Left colon (tissue), 2 donors: Measurements from ENCODE around the gene IL4I1. TPM values are rescaled to one million over a fixed set of nuclear protein-coding genes. Genes with fewer than 3 reads are reported as not detected.
"Not testable (repeated sequence)": the region's sequence is repeated elsewhere in the genome, so short reads cannot be mapped to it uniquely, and the experiment has no call there.

ENCODE experiments used
- ATAC-seq: fragments of 200-7000 bp; cut with Tn5 transposase; one replicate; pipeline ENCODE4 v1.9.1; 2020; ENCODE audit warnings: mild to moderate bottlenecking, moderate library complexity
- DNase-seq, 2 donors: peaks; one replicate each; pipeline ENCODE4 v3.0.0-alpha.2; 2020
- intact Hi-C, 2 donors: fragments of 100-400 bp; cut with DNase I in 1 of 2; cut with micrococcal nuclease in 1 of 2; formaldehyde crosslinking; loops; one replicate each; pipeline versions ENCODE4 v1.11.2 to v1.14.0; 2022; cut with DNase I, micrococcal nuclease
- total RNA-seq, 2 donors: library from RNA; stranded (reverse); fragmentation: NEBNext Ultra II Directional; extraction: Animal tissue kit (Norgen Biotek cat#: 25700); gene quantifications; one replicate each; pipeline ENCODE4 v1.2.1, GENCODE V29; 2021
- donor health status: DM: no; HTN: no; CAD: no.
- donor health status: DM: yes; HTN: yes; CAD: no.

Gene IL4I1
- total RNA-seq, 2 donors from 2014 or later, result 0.67 to 1.3 TPM

DNA sequence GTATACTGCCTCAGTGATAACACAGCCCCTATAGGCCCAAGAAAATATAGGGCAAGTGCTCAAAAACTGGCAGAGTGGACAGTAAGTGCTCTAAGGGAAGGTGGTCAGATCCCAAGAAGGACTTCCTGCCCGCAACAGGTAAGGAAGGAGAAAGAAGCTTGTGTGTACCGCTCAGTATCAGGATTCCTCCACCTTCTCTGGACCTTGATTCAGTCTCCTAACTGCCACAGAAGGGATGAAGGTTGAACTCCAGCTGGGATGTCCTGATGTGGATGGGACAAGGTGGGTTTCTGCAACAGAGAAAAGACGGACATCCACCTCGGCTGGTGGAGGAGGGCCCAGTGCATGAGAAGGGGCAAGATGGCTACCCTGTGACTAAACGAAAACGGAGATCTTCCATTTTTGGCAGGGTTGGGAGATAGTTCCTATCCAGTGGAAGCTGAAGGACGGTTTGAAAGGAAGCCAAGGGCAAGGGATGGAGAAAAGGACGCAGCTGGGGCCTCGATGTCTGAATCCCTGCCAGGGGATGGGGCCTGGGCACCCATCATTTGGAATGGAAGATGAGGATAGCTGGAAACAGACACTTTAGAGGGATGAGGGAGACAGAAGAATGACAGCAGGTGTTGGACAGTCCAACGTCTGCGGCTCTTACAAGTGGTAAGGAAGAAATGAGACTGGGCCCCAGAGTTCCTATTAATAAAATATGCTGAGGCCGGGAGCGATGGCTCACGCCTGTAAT, 31.0 kb upstream of the IL4I1 start:
- DNase-seq, result no peak
- ATAC-seq, result no peak
- intact Hi-C loops, result no loop called here

DNA sequence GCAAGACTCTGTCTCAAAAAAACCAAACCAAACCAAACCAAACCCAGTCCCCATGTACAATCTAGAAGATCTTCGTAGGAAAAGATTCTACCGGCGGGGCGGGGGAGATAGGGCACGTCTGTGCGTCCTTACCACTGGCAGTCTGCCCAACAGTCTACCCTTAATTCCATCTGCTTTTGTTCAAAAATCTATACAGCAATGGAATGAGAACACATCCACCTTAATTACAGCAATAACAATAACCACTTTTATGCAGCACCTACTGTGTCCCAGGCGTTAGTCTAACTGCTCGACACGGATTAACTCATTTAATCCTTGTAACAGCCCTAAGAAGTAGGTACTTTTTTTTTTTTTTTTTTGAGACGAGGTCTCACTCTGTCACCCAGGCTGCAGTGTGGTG, 29.8 kb upstream of the IL4I1 start:
- intact Hi-C loops, result no loop called here
- ATAC-seq, result no peak
- DNase-seq, result no peak

DNA sequence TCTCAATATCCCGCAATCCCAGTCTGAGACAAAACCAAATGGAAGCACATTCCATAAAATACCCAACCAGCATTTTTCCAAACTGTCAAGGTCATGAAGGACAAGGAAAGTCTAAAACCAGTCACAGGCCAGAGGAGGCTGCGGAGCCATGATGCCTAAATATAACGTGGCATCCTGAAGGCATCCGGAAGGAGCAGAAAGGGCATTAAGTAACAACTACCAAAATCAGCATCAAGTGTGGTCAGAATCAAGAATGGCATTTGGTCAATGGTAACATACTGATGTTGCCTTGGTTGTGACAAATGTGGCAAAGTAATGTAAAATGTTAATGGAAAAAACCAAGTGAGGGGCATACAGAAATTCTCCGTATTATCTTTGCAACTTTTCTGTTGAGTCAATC, 28.8 kb upstream of the IL4I1 start:
- ATAC-seq, result no peak
- intact Hi-C loops, result no loop called here

DNA sequence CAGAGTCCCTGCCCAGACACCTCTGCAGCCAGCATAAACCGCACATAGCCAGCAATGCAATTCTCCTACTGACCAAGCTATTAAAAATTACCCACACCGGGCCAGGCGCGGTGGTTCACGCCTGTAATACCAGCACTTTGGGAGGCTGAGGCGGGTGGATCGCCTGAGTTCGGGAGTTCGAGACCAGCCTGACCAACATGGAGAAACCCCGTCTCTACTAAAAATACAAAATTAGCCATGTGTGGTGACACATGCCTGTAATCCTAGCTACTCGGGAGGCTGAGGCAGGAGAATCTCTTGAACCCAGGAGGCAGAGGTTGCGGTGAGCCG, 28.2 kb upstream of the IL4I1 start:
- intact Hi-C loops, result not testable (repeated sequence)

More for the DNA sequence above, 28.8 kb upstream of the IL4I1 start:
- no peak for DNase-seq

DNA sequence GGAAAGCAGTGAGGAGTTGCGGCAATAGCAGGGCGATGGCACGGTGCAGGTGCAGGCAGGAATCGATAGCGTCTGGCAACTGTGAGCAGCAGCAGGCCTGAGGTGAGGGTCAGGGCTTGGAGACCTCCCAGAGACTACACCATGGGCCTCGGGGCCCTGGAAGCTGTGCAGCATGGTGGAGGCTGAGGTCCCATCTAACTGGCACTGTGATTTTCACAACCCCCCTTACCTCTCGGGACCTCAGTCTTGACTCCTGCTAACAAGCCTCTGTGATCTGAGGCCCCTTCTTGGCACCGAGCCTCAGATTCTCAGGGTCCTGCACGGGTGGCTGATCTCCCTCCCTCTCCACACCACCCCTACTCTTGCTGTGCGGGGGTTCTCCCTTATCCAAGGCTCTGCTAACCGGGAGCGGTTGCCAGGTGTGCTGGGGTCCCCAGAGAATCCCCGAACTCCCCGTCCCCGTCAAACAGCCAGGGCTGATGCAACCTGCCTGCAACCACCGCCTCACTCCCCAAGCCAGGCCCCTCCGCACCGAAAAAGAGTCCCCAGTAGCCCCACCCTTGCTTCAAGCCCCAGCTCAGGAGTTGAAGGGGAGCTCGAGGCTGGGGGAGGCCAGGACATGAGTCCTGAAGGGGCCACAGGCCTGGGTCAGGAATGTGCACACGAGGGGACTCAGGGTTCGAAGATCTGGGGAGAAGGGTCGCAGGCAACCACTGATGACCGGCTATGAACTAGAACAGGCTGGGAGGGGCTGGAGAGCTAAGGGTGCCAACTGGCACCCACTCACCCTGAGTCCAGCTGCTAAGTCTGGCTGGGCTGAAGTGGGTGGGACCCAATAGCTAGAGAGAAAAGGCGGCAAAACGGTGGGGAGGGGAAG, 27.6 kb upstream of the IL4I1 start:
- intact Hi-C loops, result no loop called here
- no peak for ATAC-seq
- no peak for DNase-seq

More for the DNA sequence above, 28.2 kb upstream of the IL4I1 start:
- not testable (repeated sequence) for ATAC-seq, DNase-seq

DNA sequence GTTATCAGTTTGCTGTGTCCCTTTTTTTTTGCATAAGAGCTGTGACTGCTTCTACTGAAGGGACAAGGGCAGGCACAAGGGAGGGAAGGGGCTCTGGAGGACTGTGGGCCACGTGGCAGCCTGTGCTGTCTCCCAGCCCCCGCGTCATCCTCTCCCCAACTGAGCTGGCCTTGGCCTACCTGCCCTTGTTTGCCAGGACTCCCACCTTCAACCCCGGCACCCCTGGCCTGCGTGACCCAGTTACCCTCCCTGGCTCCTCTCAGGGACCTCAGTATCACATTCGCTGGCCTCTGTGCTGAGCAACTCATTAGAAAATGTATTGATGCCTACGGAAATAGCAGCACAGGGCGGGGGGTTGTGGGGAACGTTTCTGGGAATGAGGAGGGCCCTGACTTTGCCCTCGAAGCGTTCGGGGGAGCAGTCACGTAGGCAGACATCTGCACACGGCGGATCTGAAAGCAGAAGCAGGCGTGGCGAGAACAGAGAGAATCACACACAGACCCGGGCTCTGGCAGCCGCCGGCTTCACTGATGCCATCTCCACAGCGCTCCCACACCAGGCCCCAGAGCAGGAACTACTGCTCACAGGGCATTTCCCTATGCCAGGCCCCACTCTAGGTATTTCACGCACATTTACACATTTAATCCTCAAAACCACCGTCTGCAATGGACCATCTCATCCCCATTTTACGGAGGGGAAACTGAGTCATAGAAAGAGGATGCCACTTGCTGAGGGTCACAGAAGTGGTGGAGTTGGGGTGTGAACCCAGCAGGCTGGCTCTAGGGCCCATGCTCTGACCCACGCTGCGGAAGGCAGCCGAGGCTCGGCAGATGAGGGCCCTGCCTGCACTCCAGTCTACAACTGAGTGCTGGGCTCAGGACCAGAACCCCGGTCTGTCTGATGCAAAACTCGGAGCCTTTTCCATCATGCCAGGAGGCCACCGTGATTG, 26.6 kb upstream of the IL4I1 start:
- intact Hi-C loops, result no loop called here
- ATAC-seq (no peak), DNase-seq (no peak)

DNA sequence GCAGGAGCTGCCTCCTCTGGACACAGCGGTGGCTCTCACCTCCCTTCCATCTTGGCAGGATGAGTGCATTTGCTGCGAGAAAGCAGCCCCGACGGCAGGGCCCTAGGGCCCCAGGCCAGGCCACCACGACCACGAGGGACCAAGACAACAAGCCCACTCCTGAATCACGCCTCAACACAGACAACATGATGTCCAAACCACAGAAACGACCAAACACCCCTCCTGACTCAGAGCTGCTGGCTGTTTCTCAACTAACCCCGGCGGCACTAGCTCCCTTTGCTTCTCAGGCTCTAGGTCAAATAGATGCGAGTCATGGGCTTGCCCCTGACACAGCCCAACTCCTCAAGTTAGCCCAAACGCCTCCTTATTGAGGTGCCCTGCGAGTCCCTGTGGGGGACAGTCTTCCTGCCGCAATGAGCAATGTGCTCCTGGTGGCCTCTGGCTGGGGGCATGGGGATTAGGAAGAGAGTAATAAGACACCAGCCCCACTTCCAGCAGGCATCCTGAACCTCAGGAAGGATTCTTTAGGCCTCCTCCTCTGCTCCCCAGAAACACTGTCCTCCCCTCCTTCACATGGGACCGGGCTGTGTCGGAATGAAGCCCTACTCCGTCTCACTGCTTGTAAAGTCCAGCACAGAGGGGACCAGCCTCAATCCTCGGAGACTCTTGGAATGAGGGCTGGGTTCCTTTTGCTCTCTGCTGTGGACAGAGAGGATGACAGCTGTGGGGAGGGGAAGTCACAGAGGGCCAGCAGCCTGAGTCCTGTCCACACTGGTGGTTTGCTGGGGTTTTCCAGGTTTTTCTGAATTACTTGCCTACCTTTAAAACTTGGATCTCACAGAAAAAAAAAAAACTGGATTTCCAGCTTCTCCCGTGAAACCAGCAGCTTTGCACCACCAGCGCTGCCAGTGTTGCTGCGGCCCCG, 25.4 kb upstream of the IL4I1 start:
- ATAC-seq (no peak), DNase-seq (no peak)
- intact Hi-C loops, result no loop called here

DNA sequence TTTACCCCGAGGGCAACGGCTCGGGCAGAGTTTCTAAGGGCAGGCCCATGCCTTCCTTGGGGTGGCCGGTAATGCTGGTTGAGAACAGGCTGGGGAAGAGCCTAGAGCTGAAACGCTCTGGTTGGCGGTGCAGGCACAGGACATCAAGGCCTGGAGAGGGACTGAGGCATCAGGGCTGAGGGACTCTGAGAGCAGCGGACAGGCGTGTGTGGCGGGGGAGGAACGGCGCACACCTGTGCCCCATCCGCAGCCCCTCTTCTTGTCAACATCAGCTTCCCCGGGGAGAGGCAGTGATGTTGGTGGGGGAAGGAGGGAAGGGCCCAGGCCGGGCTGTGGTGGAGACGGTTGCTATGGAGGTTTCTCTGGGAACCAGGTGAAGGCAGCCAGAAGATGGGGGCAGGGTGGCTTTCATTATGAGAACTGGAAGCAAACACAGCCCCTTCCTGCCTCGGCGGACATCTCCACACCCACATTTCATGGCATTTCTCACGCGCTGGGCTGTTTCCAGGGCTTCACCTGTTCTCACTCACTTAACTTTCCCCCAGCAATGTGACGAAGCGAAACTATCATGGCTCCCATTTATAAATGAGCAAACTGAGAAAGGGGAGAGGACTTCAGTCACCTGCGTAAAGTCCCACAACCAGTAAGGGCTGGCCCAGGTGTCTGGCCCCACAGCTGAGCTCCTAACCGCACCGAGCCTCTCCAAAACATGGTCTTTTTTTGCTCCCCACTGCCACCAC, 24.1 kb upstream of the IL4I1 start:
- peak; percentile 10 for ATAC-seq
- no peak for DNase-seq
- intact Hi-C loops, result no loop called here

DNA sequence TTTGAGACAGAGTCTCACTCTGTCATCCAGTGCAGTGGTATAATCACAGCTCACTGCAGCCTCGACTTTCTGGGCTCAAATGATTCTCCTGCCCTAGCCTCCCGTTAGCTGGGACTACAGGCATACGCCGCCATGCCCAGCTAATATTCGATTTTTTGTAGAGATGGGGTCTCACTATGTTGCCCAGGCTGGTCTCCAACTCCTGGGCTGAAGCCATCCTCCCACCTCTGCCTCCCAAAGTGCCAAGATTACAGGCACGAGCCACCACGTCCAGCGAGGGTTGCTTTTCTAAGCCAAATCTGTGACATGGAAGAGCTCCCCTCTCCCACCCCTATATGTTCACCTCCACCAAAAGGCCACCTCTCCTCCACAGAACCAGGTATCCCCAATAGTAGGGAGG, 21.4 kb upstream of the IL4I1 start:
- DNase-seq, result no peak
- ATAC-seq, result no peak
- intact Hi-C loops, result no loop called here

DNA sequence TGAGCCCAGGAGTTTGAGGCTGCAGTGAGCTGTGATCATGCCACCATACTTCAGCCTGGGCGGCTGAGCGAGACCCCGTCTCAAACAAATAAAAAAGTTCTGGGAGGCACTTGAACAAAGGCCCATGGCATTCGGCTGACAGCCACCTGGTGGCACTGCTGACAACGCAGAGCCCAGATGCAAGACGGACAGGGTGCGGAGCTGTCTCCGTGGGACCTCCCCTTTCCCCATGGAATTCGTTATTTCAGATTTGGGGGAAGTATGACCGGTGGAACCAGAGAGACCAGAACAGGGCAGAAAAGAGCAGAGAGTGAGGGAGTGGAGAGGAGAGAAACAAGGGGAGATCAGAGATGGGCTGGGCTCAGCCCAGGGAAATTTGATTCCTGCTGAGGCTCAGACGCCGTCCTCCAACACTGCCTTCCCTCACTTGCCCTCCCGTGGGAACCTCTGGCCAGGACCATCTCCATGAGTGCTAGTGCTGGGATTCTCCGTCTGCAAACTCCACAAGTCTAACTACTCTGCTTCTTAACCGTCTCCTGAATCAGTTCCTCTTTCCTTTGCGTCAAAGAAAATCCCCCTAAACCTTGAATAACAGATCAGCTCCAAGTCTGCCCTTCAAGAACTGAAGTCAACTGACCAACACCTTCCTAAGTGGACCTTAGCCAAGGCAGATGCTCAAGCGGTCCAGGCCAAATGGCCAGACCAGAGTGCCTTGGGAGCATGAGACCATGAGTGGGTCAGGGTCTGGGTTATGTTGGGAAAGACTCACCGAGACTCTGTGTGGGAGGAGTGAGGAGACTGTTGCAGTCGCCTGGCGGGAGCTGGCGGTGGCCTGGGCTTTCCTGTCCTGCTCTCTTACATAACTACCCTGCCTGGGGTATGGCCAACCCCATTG, 20.4 kb upstream of the IL4I1 start:
- ATAC-seq (peak; percentile 22), DNase-seq (no peak)
- intact Hi-C loops, result no loop called here

DNA sequence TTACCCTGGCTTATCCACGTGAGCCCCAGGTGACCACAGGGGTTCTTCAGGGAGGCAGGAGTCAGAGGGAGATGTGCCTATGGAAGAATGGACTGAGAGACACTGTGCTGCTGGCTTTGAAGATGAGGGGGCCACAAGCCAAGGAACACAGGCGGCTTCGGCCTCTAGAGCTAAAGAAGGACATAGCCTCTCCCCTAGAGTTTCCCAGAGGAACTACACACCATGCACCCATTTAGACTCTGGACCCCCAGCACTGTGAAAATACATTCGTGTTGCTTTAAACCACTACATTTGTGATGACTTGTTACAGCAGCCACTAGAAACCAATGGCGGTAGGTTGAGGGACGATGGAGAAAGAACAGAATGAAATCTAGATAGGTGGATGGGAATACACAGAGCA, 18.6 kb upstream of the IL4I1 start:
- ATAC-seq (no peak), DNase-seq (no peak)
- intact Hi-C loops, result no loop called here

DNA sequence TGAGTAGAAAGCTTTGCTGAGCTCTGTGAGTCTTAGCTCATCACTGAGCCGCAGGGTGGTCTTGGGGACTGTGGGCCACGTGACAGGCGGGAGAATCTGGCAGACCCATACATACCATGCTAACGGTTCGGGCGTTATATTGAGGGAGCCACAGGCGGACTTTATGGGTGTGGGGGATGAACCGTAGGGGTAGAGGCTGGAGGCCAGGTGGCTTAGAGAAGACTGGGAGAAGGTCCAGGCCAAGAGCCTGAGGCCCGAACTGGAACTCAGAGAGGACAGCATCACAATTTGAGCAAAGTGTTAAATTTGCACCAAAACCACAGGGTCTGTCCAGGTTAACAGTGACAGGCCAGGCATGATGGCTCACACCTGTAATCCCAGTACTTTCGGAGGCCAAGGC, 17.0 kb upstream of the IL4I1 start:
- DNase-seq (no peak), ATAC-seq (no peak)
- intact Hi-C loops, result no loop called here

DNA sequence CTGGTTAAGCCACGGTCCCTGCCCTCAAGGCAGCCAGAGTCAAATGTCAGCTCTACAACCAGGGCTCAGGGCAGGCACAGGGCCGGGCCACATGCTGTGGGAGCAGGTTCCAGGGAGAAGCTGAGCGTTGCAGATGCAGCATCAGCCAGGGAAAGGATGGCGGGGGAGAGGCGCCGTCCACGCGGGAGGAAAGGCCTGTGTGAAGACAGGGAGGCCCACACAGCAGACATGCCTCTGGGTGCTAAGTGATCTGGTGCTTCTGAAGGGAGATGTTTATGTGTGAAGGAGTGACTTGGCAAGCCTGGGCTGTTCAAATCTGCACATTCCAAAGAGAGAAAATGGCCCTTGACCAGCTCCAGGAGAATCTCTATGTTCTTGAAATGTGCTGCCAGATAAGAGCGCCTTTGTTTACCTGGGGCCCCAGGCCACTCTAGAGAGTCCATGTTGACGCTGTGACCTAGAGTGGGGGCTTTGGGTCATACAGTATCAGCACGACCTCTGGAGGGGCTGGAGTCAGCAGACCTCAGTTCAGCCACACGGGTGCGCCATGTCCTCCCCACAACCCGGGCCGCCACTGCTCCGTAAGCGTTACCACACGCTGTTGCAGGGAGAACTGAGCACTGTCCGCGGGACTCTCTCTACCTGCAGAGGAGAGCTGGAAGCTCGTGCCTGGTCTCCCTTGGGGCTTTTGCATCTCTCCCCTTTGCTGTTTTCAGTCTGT, 16.4 kb upstream of the IL4I1 start:
- ATAC-seq (no peak), DNase-seq (no peak)
- intact Hi-C loops, result no loop called here

DNA sequence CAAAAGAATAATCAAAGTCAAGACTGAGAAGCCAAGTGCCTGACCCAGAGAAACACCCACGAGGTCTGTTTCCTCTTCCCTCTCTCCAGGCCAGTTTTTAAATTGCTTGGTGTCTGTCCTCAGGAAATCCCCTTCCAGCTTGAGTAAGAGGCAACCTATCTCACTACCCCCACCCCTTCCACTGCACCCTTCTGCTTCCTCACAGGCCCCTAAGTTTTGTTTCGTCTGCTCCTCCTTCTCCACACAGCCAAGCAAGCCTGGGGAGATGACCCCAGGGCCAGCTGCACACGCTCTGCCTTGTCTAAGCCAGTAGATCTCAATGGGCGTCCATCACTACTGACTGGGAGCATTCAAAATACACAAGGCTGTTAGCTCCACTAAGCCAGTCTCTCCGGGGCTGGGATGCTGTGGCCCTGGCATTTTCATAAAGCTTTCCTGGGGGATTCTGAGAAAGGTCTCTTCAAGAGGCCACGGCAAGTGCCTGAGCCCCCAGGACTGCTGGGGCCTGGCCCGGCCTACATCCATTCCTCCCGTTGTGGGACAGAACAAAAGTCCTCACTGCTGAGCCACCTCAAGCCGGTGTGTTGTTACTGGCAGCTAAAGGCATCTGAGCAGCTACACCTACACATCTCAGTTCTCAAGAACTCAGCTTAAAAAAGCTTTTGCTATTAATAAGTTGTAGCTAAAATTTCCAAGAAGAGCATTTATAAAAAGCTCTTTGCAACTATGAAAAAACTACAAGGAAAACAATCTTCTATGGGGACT, 14.9 kb upstream of the IL4I1 start:
- no peak for DNase-seq
- intact Hi-C loops, result no loop called here
- ATAC-seq, result peak; percentile 12

DNA sequence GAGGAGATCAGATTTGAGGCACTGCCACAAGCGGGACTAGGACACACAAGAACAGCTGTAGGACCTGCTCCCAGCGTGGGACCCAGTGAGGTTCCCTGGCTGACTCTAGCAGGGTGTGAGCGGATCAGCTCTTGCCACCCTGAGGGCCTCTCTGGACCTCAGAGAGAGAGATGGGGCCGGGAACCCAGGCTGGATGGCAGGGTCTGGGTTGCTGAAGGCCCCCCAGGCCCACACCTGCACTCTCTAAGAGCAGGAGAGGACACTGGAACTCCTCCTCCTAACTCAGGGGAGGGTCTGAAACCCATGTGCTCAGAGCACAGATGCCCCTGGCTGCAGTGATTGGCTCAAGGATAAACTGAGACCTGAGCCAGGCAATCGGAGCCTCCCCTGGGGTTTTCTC, 13.5 kb upstream of the IL4I1 start:
- intact Hi-C loops, result no loop called here
- DNase-seq, result no peak
- ATAC-seq, result peak; percentile 11
